AG09309 (cell line): ENCODE data around the gene SLK.

Source experiments
- DNase-seq: peaks from one replicate; pipeline ENCODE4 v3.0.0-alpha.2; 2010; ENCODE audit warnings: low read depth
- H3K4me3 ChIP-seq: 2 replicates; pipeline ENCODE4 v1.5.1; 2011; ENCODE audit warnings: mild to moderate bottlenecking, low read depth, low read length, moderate library complexity; ENCODE audit not compliant: control insufficient read depth
- TF ChIP-seq, protein P1 (sequence below): IDR thresholded peaks from 2 replicates; pipeline ENCODE4 v1.5.1; 2011; ENCODE audit warnings: mild to moderate bottlenecking, low read depth, low read length, inconsistent platforms; ENCODE audit not compliant: insufficient read depth, control insufficient read depth; ENCODE audit errors: missing control alignments

The SLK gene

DNA sequence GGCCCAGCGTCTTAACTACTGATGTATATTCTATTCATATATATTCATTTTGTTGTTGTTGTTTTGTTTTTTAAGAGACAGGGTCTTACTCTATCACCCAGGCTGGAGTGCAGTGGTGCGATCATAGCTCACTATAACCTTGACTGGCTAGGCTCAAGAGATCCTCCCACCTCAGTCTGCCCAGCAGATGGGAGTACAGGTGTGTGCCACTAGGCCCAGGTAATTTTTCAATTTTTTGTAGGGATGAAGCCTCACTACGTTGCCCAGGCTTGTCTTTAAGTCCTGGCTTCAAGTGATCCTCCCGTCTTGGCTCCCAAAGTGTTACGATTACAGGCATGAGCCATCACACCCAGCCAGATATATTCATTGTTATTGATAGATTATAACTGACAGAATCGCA is 36.1 kb upstream of the SLK start:
- no peak overlapping the region for H3K4me3 ChIP-seq
- TF ChIP-seq, protein P1, sequence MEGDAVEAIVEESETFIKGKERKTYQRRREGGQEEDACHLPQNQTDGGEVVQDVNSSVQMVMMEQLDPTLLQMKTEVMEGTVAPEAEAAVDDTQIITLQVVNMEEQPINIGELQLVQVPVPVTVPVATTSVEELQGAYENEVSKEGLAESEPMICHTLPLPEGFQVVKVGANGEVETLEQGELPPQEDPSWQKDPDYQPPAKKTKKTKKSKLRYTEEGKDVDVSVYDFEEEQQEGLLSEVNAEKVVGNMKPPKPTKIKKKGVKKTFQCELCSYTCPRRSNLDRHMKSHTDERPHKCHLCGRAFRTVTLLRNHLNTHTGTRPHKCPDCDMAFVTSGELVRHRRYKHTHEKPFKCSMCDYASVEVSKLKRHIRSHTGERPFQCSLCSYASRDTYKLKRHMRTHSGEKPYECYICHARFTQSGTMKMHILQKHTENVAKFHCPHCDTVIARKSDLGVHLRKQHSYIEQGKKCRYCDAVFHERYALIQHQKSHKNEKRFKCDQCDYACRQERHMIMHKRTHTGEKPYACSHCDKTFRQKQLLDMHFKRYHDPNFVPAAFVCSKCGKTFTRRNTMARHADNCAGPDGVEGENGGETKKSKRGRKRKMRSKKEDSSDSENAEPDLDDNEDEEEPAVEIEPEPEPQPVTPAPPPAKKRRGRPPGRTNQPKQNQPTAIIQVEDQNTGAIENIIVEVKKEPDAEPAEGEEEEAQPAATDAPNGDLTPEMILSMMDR: no peak
- DNase-seq: no peak

DNA sequence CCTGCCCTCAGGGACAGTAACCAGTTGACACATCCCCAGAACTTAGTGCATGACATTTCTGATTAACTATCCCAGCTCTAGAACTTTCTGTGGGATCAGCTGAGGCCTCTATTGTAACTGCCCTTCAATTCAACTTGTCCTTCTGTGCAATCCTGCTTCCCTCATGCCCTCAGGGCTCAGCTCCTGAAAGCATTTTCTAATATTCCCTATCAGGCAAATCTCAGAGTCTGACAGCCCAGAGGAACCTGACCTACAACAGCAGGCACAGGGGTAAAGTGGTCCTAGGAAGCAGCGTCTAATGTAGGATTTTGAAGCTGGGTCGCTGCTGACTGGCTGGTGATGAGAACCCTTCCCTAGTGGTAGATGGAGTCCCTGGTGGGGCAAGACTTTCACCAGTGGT is 35.3 kb upstream of the SLK start:
- DNase-seq: no peak
- H3K4me3 ChIP-seq: no peak overlapping the region
- TF ChIP-seq, protein P1: no peak

DNA sequence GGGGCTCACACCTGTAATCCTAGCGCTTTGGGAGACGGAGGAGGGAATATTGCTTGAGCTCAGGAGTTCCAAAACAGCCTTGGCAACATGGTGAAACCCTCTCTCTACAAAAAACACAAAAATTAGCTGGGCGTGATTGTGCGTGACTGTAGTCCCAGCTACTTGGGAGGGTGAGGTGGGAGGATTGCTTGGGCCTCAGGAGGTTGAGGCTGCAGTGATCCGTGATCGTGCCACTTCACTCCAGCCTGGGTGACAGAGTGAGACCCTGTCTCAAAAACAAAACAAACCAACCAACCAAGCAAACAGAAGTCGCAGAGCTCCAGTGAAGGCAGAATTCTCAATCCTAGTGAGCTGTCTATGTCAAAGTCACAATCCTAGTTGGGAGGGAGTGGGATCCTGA is 34.7 kb upstream of the SLK start:
- TF ChIP-seq, protein P1: no peak
- H3K4me3 ChIP-seq: no peak overlapping the region
- DNase-seq: no peak

DNA sequence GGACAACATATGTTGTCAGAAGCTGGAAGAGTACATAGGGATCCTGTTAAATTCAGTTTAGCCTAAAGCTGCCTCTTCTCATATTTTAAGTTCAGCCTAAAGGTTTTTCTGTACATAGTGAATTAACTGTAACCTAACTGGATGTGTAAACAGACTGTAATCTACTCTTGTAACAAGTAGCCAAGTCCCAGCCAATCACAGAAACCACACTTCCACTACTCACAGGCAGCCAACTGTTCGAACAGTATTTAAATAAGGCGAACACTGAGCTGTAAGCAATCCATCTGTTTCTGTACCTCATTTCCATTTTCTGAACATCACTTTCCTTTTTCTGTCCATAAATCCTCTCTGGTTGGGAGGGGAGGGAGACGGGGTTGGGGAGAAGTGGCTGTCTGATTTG is 34.0 kb upstream of the SLK start:
- no peak overlapping the region for H3K4me3 ChIP-seq
- no peak for DNase-seq
- TF ChIP-seq, protein P1: no peak

DNA sequence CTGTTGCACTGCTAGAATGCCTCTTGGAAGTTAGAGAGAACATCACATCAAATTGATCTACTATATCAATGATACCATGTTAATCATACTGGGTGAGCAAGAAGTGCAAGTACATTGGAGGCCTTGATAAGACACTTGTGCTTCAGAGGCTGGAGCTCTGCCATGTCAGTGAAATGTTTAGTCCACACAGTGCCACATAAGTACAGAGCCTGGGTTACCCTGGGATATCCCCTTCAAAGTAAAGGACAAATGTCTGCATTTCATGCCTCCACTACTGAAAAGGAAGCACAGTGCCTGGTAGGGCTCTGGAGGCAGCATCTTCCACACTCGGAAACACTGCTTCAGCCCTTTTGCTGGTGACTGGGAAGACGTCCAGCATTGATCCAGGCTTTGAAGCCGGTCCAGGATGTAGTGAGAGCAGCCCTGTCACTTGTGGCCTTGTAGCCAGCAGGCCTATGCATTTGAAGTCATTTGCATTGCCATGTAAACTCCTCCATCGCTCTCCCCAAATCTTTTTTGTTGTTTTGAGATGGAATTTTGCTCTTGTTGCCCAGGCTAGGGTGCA is 33.3 kb upstream of the SLK start:
- no peak for DNase-seq

GRCh38 chr10:103934308-103934707 is 32.6 kb upstream of the SLK start:
- no peak for DNase-seq
- H3K4me3 ChIP-seq: no peak overlapping the region
- TF ChIP-seq, protein P1: no peak

More for the DNA sequence above, 33.3 kb upstream of the SLK start:
- H3K4me3 ChIP-seq: no peak overlapping the region
- TF ChIP-seq, protein P1: no peak

DNA sequence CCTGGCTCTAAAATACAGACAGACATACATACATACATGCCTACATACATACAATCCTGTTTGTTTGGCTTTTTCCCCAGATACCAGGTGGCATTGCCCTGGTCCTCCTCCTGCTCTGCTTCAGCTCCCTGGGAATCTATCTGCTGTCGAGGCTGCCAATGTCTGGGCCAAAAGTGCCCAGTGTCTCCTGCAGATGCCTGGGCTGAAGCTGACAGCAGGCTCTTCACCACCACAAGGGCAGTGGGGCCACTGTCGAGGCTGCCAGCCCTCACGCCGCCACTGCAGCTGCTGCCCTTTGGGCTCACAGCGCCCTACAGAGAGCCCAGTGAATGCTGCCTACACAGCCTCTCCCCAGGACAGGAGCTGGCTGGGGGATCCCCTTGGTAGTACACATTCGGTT is 30.9 kb upstream of the SLK start:
- DNase-seq: no peak
- H3K4me3 ChIP-seq: no peak overlapping the region
- TF ChIP-seq, protein P1: no peak
